Measurements from ENCODE around the gene PMF1. TPM values are rescaled to one million over a fixed set of nuclear protein-coding genes. Genes with fewer than 3 reads are reported as not detected.

PMF1 gene
- total RNA-seq, 2 donors from 2014 or later, result 64.6 to 125 TPM

DNA sequence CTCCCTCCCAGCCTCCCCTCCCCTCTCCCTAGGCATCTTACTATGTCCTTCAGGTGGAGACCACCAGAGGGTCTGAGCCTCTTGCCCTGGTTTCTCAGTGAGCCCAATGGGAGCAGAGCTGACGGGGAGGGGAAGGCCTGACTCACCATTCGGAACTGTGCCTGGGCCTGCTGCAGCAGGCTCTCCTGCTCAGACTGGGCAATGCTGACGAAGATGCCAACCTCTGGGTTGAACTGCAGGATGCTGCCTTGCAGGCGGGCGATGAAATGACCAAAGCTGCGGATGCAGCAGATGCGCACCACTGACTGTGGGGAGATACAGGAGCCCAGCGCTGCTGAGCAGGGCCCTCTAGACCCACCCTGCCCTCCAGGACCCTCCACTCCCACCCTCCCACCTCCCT is 46.1 kb downstream of the PMF1 start:
- intact Hi-C loops (cut with DNase I), result no loop called here
- H3K9me3 ChIP-seq, result no peaks in the 10 kb centered on the region
- no peak overlapping the region for H3K27ac ChIP-seq
- TF ChIP-seq POLR2A (IDR thresholded peaks at IDR 0.05) (no peak), CTCF (IDR thresholded peaks at IDR 0.05) (no peak)
- WGBS, result 89% methylated on average over 7 of the region's 8 CpGs
- H3K27me3 ChIP-seq (replicated peaks; ENCODE audit: insufficient read depth), result no peaks in the 10 kb centered on the region
- no peak overlapping the region for H3K4me3 ChIP-seq
- peaks cover 12 to 24% of the 10 kb centered on the region in 2 donors for H3K36me3 ChIP-seq
- H3K4me1 ChIP-seq (replicated peaks), result no peaks in the 10 kb centered on the region
- no peak for DNase-seq (ENCODE audit: low spot score)

DNA sequence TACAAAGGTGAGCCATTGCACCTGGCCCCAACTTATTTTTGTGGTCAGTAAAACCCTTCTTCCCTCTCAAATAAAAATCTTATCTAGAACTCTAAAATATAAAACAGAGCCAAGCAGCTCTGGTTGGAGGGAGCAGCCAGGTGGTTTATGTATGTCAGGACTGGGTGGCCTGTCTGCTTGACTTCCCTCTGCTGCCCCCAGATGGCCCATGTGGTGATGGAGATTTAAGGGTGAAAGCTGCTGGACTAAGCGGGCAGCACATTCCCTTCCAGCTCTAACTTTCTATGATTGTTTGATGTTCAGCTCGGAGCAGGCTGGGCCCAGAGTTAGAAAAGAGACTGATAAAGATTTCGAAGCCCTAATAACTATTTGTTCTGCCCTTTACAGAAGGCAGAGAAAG is 47.0 kb downstream of the PMF1 start:
- H3K4me3 ChIP-seq, result no peak overlapping the region
- H3K9me3 ChIP-seq, result no peaks in the 10 kb centered on the region
- no peaks in the 10 kb centered on the region for H3K4me1 ChIP-seq (replicated peaks)
- intact Hi-C loops (cut with DNase I), result no loop called here
- H3K27ac ChIP-seq, result no peak overlapping the region
- no peak for DNase-seq (ENCODE audit: low spot score)
- whole genome bisulfite sequencing, result 50% methylated on average over 3 of the region's 3 CpGs
- no peaks in the 10 kb centered on the region for H3K27me3 ChIP-seq (replicated peaks; ENCODE audit: insufficient read depth)
- peaks cover 12 to 24% of the 10 kb centered on the region in 2 donors for H3K36me3 ChIP-seq
- TF ChIP-seq POLR2AphosphoS5 (IDR thresholded peaks at IDR 0.05) (no peak), CTCF (IDR thresholded peaks at IDR 0.05) (no peak)

DNA sequence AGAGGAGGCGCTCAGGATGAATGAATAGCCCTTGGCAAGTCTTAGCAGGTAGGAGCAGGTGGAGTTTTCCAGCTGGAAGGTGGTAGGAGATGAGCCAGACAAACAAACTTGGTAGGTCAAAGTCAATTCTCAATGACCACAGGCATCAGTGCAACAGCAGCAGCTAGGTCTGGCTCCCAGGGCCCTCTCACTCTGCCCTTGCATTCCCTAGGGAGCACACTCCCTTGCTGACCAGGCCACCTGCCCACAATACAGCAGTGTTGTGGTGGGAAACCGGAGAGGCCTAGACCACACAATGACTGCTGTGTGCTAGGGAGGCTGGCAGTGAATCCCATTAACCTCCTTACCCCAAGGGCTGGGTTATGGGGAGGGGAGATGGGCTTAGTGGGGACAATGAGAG is 48.1 kb downstream of the PMF1 start:
- Histone ChIP-seq H3K4me3 (no peak overlapping the region), H3K4me1 (replicated peaks) (no peaks in the 10 kb centered on the region), H3K27ac (no peak overlapping the region), H3K27me3 (replicated peaks; ENCODE audit: insufficient read depth) (no peaks in the 10 kb centered on the region), H3K36me3 (peaks cover 18 to 30% of the 10 kb centered on the region in 2 donors), H3K9me3 (no peaks in the 10 kb centered on the region)
- DNase-seq (ENCODE audit: low spot score), result no peak
- intact Hi-C loops (cut with DNase I), result no loop called here
- WGBS, result 74% methylated on average over 2 of the region's 2 CpGs
- no peak for TF ChIP-seq CTCF (IDR thresholded peaks at IDR 0.05)
- TF ChIP-seq POLR2A (IDR thresholded peaks at IDR 0.05), result no peak
- TF ChIP-seq POLR2AphosphoS5 (IDR thresholded peaks at IDR 0.05), result no peak

- no peaks in the 10 kb centered on the region for H3K27me3 ChIP-seq (replicated peaks; ENCODE audit: insufficient read depth)
- no peaks in the 10 kb centered on the region for H3K4me1 ChIP-seq (replicated peaks)
- H3K36me3 ChIP-seq, result peaks cover 28 to 35% of the 10 kb centered on the region in 2 donors
- no peak for DNase-seq (ENCODE audit: low spot score)
- H3K9me3 ChIP-seq, result no peaks in the 10 kb centered on the region
- intact Hi-C loops (cut with DNase I), result no loop called here
- WGBS, result 74% methylated on average over 9 of the region's 9 CpGs
- no peak overlapping the region for H3K27ac ChIP-seq
- no peak overlapping the region for H3K4me3 ChIP-seq
- TF ChIP-seq POLR2AphosphoS5 (IDR thresholded peaks at IDR 0.05) (no peak), CTCF (IDR thresholded peaks at IDR 0.05) (no peak), POLR2A (IDR thresholded peaks at IDR 0.05) (no peak)
These were observed 49.9 kb downstream of the PMF1 start for GRCh38 chr1:156262461-156263287.

- no peak overlapping the region for H3K4me3 ChIP-seq
- peaks cover 34 to 35% of the 10 kb centered on the region in 2 donors for H3K36me3 ChIP-seq
- TF ChIP-seq CTCF (IDR thresholded peaks at IDR 0.05), result no peak
- TF ChIP-seq POLR2AphosphoS5 (IDR thresholded peaks at IDR 0.05), result no peak
- no peak for TF ChIP-seq POLR2A (IDR thresholded peaks at IDR 0.05)
- H3K9me3 ChIP-seq, result no peaks in the 10 kb centered on the region
- no peaks in the 10 kb centered on the region for H3K27me3 ChIP-seq (replicated peaks; ENCODE audit: insufficient read depth)
- 87% methylated on average over 9 of the region's 9 CpGs for WGBS
- intact Hi-C loops (cut with DNase I), result no loop called here
- no peak for DNase-seq (ENCODE audit: low spot score)
- no peaks in the 10 kb centered on the region for H3K4me1 ChIP-seq (replicated peaks)
- no peak overlapping the region for H3K27ac ChIP-seq
These were observed 50.5 kb downstream of the PMF1 start for GRCh38 chr1:156263288-156263655.

Measured in prostate gland (tissue), 2 donors.